ENCODE data around the gene SMARCAL1. TPM values are rescaled to one million over a fixed set of nuclear protein-coding genes. Genes with fewer than 3 reads are reported as not detected.

The SMARCAL1 gene
- total and polyA plus RNA-seq, 9 of the 15 experiments (the other 6 are each of a cell fraction or from before 2014, with no cell fraction given) = 8.2 to 27.9 (median 12.4) TPM

DNA sequence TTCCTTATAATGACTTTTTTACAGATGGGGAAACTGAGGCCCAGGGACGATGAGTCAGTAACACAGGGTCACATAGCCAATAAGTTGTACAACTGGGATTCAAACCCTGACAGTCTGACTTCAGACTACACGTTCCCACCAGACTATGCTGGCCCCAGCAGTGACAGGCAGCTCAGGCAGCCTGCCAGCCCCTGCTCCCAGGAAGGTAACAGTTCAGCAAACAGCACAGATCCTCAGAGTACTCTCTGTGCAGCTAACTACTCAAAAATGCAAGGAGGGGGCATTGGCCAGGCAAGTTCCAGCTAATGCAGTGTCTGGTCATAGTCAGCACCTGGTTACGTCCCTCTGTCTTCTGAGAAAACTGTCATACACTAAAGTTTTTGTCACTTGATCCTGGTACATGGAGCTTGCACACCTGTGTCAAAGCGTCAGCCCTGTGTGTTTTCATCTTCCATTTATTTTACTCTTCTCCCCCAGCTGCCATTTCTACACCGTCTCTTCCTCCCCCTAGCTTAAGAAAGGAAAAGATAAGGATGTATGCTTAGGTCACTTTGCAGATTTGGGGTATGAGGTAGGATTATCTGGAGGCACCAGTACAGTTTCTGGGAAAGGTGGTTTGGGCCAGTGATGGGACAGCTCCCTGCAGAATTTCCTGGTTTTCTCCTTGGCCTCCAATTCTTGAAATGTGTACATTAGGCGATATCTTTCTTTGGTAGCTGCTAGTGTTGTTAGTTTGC is 4.5 kb downstream of the SMARCAL1 start:
- peak; percentile 89 for FAIRE-seq
- H3K9me3 ChIP-seq (replicated peaks; ENCODE audit: control insufficient read depth, insufficient read depth, low read depth, low read length) = no peaks in the 10 kb centered on the region
- H3K9ac ChIP-seq (ENCODE audit: insufficient read depth in 1 of 2, low read depth in 2 of 2, low read length in 2 of 2) = peak overlapping the region; percentile 53 to 66; a peak in 3 of 4 replicates
- peak overlapping the region; percentile 58; the same call in 1 of the 2 replicates for H2AFZ ChIP-seq (ENCODE audit: low read depth, low read length)
- H3K9me1 ChIP-seq (ENCODE audit: control insufficient read depth, insufficient read depth, low read length) = no peaks in the 10 kb centered on the region
- BruUV-seq (replicated peaks) = no TSS peak
- H3K4me3 ChIP-seq = no peak overlapping the region; the same call in 1 of the 2 replicates
- no peaks in the 10 kb centered on the region for H3K27me3 ChIP-seq (ENCODE audit: control insufficient read depth in 2 of 2, insufficient read depth in 2 of 2, low read length in 2 of 2)
- WGBS (ENCODE audit: insufficient coverage, low coverage, missing lambda C conversion rate) = 0% methylated on average over 3 of the region's 6 CpGs
- peaks cover 19 to 27% of the 10 kb centered on the region in 2 experiments for H3K4me1 ChIP-seq (replicated peaks in 1 of 2; ENCODE audit: control insufficient read depth in 2 of 2, insufficient read depth in 2 of 2, low read length in 2 of 2)
- H3K36me3 ChIP-seq (ENCODE audit: control insufficient read depth, insufficient read depth, low read length) = peaks cover 52% of the 10 kb centered on the region
- intact Hi-C loops (cut with micrococcal nuclease) (loop anchor here (2.0 kb wide), 1 partner anchor 82 kb away; the partner anchor contains the start of gene RPL37A), in situ Hi-C loops (cut with MboI) (no loop called here)
- ATAC-seq = peak; percentile 60
- peaks cover 44% of the 10 kb centered on the region for H3K79me2 ChIP-seq (ENCODE audit: control insufficient read depth, insufficient read depth, low read length)
- DNase-seq (ENCODE audit: extremely low read depth in 1 of 4, low spot score in 3 of 4) = peak; percentile 37 to 84 (median 60)
- peak overlapping the region; percentile 84 for H3K27ac ChIP-seq (ENCODE audit: extremely low read depth, low read depth, low read length)
- no peaks in the 10 kb centered on the region for H4K20me1 ChIP-seq (replicated peaks; ENCODE audit: control insufficient read depth, insufficient read depth, low read length)
- POLR2A ChIA-PET = interaction anchor here (0.6 to 1.2 kb wide), 4 partner anchors 19 to 843 kb away, joined by 3 read pairs; partner anchors contain the start of gene RPL37A
- peak overlapping the region; percentile 61 for H3K4me2 ChIP-seq (ENCODE audit: insufficient read depth, low read length)
- CTCF ChIA-PET (ENCODE audit: low intra/inter-chr PET ratio) = no interaction called here
- TF ChIP-seq, protein P1, sequence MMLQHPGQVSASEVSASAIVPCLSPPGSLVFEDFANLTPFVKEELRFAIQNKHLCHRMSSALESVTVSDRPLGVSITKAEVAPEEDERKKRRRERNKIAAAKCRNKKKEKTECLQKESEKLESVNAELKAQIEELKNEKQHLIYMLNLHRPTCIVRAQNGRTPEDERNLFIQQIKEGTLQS (IDR thresholded peaks at IDR 0.05) = peak; percentile 91
- TF ChIP-seq, protein P1 (CRISPR knock-in tag; conservative IDR thresholded peaks at IDR 0.05) = no peak; the same call in 1 of the 2 replicates
- TF ChIP-seq, protein P2, sequence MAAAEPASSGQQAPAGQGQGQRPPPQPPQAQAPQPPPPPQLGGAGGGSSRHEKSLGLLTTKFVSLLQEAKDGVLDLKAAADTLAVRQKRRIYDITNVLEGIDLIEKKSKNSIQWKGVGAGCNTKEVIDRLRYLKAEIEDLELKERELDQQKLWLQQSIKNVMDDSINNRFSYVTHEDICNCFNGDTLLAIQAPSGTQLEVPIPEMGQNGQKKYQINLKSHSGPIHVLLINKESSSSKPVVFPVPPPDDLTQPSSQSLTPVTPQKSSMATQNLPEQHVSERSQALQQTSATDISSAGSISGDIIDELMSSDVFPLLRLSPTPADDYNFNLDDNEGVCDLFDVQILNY (CRISPR knock-in tag; IDR thresholded peaks at IDR 0.05) = no peak
- no peak for TF ChIP-seq SRSF9 (IDR thresholded peaks at IDR 0.05; ENCODE audit: borderline replicate concordance, low read depth, low read length)
- TF ChIP-seq ZNF707 (CRISPR knock-in tag; conservative IDR thresholded peaks at IDR 0.05) = no peak
- peak in 1 of 2 experiments; percentile 60; a peak in 1 of 4 replicates for TF ChIP-seq TBL1XR1 (IDR thresholded peaks at IDR 0.05; ENCODE audit: low read length in 2 of 2)
- TF ChIP-seq KLF6 (CRISPR knock-in tag; IDR thresholded peaks at IDR 0.05; ENCODE audit: borderline replicate concordance) = no peak
- TF ChIP-seq, protein P3, sequence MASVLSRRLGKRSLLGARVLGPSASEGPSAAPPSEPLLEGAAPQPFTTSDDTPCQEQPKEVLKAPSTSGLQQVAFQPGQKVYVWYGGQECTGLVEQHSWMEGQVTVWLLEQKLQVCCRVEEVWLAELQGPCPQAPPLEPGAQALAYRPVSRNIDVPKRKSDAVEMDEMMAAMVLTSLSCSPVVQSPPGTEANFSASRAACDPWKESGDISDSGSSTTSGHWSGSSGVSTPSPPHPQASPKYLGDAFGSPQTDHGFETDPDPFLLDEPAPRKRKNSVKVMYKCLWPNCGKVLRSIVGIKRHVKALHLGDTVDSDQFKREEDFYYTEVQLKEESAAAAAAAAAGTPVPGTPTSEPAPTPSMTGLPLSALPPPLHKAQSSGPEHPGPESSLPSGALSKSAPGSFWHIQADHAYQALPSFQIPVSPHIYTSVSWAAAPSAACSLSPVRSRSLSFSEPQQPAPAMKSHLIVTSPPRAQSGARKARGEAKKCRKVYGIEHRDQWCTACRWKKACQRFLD (CRISPR knock-in tag; IDR thresholded peaks at IDR 0.05) = peak; percentile 14; the same call in 1 of the 2 replicates
- TF ChIP-seq, protein P4, sequence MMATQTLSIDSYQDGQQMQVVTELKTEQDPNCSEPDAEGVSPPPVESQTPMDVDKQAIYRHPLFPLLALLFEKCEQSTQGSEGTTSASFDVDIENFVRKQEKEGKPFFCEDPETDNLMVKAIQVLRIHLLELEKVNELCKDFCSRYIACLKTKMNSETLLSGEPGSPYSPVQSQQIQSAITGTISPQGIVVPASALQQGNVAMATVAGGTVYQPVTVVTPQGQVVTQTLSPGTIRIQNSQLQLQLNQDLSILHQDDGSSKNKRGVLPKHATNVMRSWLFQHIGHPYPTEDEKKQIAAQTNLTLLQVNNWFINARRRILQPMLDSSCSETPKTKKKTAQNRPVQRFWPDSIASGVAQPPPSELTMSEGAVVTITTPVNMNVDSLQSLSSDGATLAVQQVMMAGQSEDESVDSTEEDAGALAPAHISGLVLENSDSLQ (IDR thresholded peaks at IDR 0.05) = 0 out of 2 replicates have a peak, but pooled peaks have one; percentile 34
- peak; percentile 91 for TF ChIP-seq DPF2 (IDR thresholded peaks at IDR 0.05)
- no peak for TF ChIP-seq ZNF212 (CRISPR knock-in tag; IDR thresholded peaks at IDR 0.05)
- TF ChIP-seq BMI1 (IDR thresholded peaks at IDR 0.05; ENCODE audit: low read length) = no peak
- TF ChIP-seq, protein P5, sequence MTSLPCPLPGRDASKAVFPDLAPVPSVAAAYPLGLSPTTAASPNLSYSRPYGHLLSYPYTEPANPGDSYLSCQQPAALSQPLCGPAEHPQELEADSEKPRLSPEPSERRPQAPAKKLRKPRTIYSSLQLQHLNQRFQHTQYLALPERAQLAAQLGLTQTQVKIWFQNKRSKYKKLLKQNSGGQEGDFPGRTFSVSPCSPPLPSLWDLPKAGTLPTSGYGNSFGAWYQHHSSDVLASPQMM (CRISPR knock-in tag; IDR thresholded peaks at IDR 0.05) = no peak
- TF ChIP-seq, protein P6, sequence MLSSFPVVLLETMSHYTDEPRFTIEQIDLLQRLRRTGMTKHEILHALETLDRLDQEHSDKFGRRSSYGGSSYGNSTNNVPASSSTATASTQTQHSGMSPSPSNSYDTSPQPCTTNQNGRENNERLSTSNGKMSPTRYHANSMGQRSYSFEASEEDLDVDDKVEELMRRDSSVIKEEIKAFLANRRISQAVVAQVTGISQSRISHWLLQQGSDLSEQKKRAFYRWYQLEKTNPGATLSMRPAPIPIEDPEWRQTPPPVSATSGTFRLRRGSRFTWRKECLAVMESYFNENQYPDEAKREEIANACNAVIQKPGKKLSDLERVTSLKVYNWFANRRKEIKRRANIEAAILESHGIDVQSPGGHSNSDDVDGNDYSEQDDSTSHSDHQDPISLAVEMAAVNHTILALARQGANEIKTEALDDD (IDR thresholded peaks at IDR 0.05) = peak; percentile 74
- peak; percentile 80; the same call in 1 of the 2 replicates for TF ChIP-seq DMBX1 (CRISPR knock-in tag; IDR thresholded peaks at IDR 0.05; ENCODE audit: borderline replicate concordance)
- TF ChIP-seq STAT5A (IDR thresholded peaks at IDR 0.05; ENCODE audit: borderline replicate concordance, low read length) = peak; percentile 90

Measured in K562 (cell line).